Measurements from ENCODE around the gene MEI4. TPM values are rescaled to one million over a fixed set of nuclear protein-coding genes. Genes with fewer than 3 reads are reported as not detected.
"Not testable (repeated sequence)": the region's sequence is repeated elsewhere in the genome, so short reads cannot be mapped to it uniquely, and the experiment has no call there.

The MEI4 gene
- total RNA-seq, 1 donor from 2014 or later: not detected

- intact Hi-C loops (cut with micrococcal nuclease): no loop called here
These were observed 25.2 kb downstream of the MEI4 start for GRCh38 chr6:77678048-77678447.

- intact Hi-C loops (cut with micrococcal nuclease): no loop called here
These were observed 30.7 kb downstream of the MEI4 start for GRCh38 chr6:77683515-77683914.

- intact Hi-C loops (cut with micrococcal nuclease): no loop called here
These were observed 34.1 kb downstream of the MEI4 start for GRCh38 chr6:77686931-77687330.

GRCh38 chr6:77688649-77689048 lies 35.8 kb downstream of the MEI4 start:
- intact Hi-C loops (cut with micrococcal nuclease): no loop called here

- intact Hi-C loops (cut with micrococcal nuclease): not testable (repeated sequence)
These were observed 47.3 kb downstream of the MEI4 start for GRCh38 chr6:77700095-77700494.

- intact Hi-C loops (cut with micrococcal nuclease): no loop called here
These were observed 54.8 kb downstream of the MEI4 start for GRCh38 chr6:77707603-77708002.

- intact Hi-C loops (cut with micrococcal nuclease): no loop called here
These were observed 62.7 kb downstream of the MEI4 start for GRCh38 chr6:77715588-77715987.

- intact Hi-C loops (cut with micrococcal nuclease): no loop called here
These were observed 63.5 kb downstream of the MEI4 start for GRCh38 chr6:77716311-77716710.

- intact Hi-C loops (cut with micrococcal nuclease): not testable (repeated sequence)
These were observed 83.2 kb downstream of the MEI4 start for GRCh38 chr6:77736010-77736409.

GRCh38 chr6:77740380-77740779 lies 87.5 kb downstream of the MEI4 start:
- intact Hi-C loops (cut with micrococcal nuclease): no loop called here

GRCh38 chr6:77752156-77752555 lies 99.3 kb downstream of the MEI4 start:
- intact Hi-C loops (cut with micrococcal nuclease): not testable (repeated sequence)

GRCh38 chr6:77762386-77762785 lies 109.5 kb downstream of the MEI4 start:
- intact Hi-C loops (cut with micrococcal nuclease): no loop called here

GRCh38 chr6:77763124-77763523 lies 110.3 kb downstream of the MEI4 start:
- intact Hi-C loops (cut with micrococcal nuclease): no loop called here

GRCh38 chr6:77764364-77764763 lies 111.5 kb downstream of the MEI4 start:
- intact Hi-C loops (cut with micrococcal nuclease): no loop called here

- intact Hi-C loops (cut with micrococcal nuclease): no loop called here
These were observed 120.5 kb downstream of the MEI4 start for GRCh38 chr6:77773157-77773822.

GRCh38 chr6:77774457-77774856 lies 121.6 kb downstream of the MEI4 start:
- intact Hi-C loops (cut with micrococcal nuclease): no loop called here

GRCh38 chr6:77776441-77776840 lies 123.6 kb downstream of the MEI4 start:
- intact Hi-C loops (cut with micrococcal nuclease): no loop called here

GRCh38 chr6:77778527-77778926 lies 125.7 kb downstream of the MEI4 start:
- intact Hi-C loops (cut with micrococcal nuclease): no loop called here

- intact Hi-C loops (cut with micrococcal nuclease): no loop called here
These were observed 134.2 kb downstream of the MEI4 start for GRCh38 chr6:77786935-77787629.

- intact Hi-C loops (cut with micrococcal nuclease): no loop called here
These were observed 144.3 kb downstream of the MEI4 start for GRCh38 chr6:77796824-77797809.

GRCh38 chr6:77812304-77812703 lies 159.5 kb downstream of the MEI4 start:
- intact Hi-C loops (cut with micrococcal nuclease): no loop called here

GRCh38 chr6:77813090-77813489 lies 160.3 kb downstream of the MEI4 start:
- intact Hi-C loops (cut with micrococcal nuclease): no loop called here
